GM18499 (cell line): ENCODE measurements around the gene SCAP.
"Not testable (repeated sequence)": the region's sequence is repeated elsewhere in the genome, so short reads cannot be mapped to it uniquely, and the experiment has no call there.

Source experiments
- ATAC-seq: cut with Tn5 transposase; IDR thresholded peaks from one replicate; pipeline ENCODE4 v1.9.1; 2021; ENCODE audit warnings: moderate number of reproducible peaks; ENCODE audit not compliant: insufficient read depth, unreplicated experiment

Gene SCAP

GRCh38 chr3:47475570-47476329 is at the start of gene SCAP:
SCAP (minus strand) TSS chr3:47475941; CDS start chr3:47442993, 32,948 bp downstream.
- peak; percentile 83 for ATAC-seq

GRCh38 chr3:47523310-47524073 is 47.8 kb upstream of the SCAP start:
- ATAC-seq = no peak

GRCh38 chr3:47522082-47522987 is 46.6 kb upstream of the SCAP start:
- ATAC-seq = peak; percentile 52

- no peak for ATAC-seq
These were observed 45.0 kb upstream of the SCAP start for GRCh38 chr3:47520756-47521155.

GRCh38 chr3:47517937-47518336 is 42.2 kb upstream of the SCAP start:
- ATAC-seq = no peak

- ATAC-seq = no peak
These were observed 40.2 kb upstream of the SCAP start for GRCh38 chr3:47515864-47516319.

- no peak for ATAC-seq
These were observed 39.4 kb upstream of the SCAP start for GRCh38 chr3:47515100-47515499.

- peak; percentile 67 for ATAC-seq
These were observed 37.6 kb upstream of the SCAP start, which contains the start of gene ELP6 for GRCh38 chr3:47513125-47513929. ELP6 (minus strand) TSS chr3:47513712; CDS start chr3:47513590, 122 bp downstream.

GRCh38 chr3:47512416-47513124 is 36.8 kb upstream of the SCAP start:
- no peak for ATAC-seq

GRCh38 chr3:47505267-47505666 is 29.5 kb upstream of the SCAP start:
- not testable (repeated sequence) for ATAC-seq

- ATAC-seq = no peak
These were observed 28.4 kb upstream of the SCAP start for GRCh38 chr3:47504113-47504512.

GRCh38 chr3:47503033-47503432 is 27.3 kb upstream of the SCAP start:
- no peak for ATAC-seq

- ATAC-seq = no peak
These were observed 21.2 kb upstream of the SCAP start for GRCh38 chr3:47496892-47497291.

- ATAC-seq = no peak
These were observed 20.1 kb upstream of the SCAP start for GRCh38 chr3:47495886-47496285.

- no peak for ATAC-seq
These were observed 19.4 kb upstream of the SCAP start for GRCh38 chr3:47495111-47495510.

- no peak for ATAC-seq
These were observed 16.0 kb upstream of the SCAP start for GRCh38 chr3:47491777-47492176.

- no peak for ATAC-seq
These were observed 15.4 kb upstream of the SCAP start for GRCh38 chr3:47491186-47491585.

GRCh38 chr3:47487265-47487664 is 11.5 kb upstream of the SCAP start:
- ATAC-seq = no peak

GRCh38 chr3:47485812-47486211 is 10.1 kb upstream of the SCAP start:
- no peak for ATAC-seq
